ENCODE results near the gene PSENEN.
A peak's percentile ranks its signal among the peaks of the same experiment; 100 is the strongest.

The PSENEN gene

GRCh38 chr19:35750167-35750566 lies 4.7 kb downstream of the PSENEN start:
- Histone ChIP-seq H3K4me1 (ENCODE audit: control insufficient read depth in 5 of 5, insufficient read depth in 5 of 5, low read length in 5 of 5) (peaks cover 16 to 58% (median 40%) of the 10 kb centered on the region in 5 donors), H3K27me3 (ENCODE audit: control insufficient read depth in 5 of 5, insufficient read depth in 4 of 5, low read length in 5 of 5) (peaks cover 0 to 4% (median 0%) of the 10 kb centered on the region in 5 donors), H3K4me3 (ENCODE audit: low read depth in 1 of 5, low read length in 5 of 5) (no peak overlapping the region), H3K9me3 (ENCODE audit: control insufficient read depth in 5 of 5, low read length in 5 of 5) (peaks cover 0 to 2% (median 0%) of the 10 kb centered on the region in 5 donors), H3K36me3 (ENCODE audit: control insufficient read depth in 5 of 5, insufficient read depth in 5 of 5, low read length in 5 of 5) (peaks cover 0 to 30% (median 26%) of the 10 kb centered on the region in 5 donors), H3K9ac (ENCODE audit: low read length in 5 of 5) (peak overlapping the region in 3 of 5 donors; percentile 37 to 59 (median 58)), H3K27ac (ENCODE audit: low read depth, low read length) (peak overlapping the region; percentile 41)

DNA sequence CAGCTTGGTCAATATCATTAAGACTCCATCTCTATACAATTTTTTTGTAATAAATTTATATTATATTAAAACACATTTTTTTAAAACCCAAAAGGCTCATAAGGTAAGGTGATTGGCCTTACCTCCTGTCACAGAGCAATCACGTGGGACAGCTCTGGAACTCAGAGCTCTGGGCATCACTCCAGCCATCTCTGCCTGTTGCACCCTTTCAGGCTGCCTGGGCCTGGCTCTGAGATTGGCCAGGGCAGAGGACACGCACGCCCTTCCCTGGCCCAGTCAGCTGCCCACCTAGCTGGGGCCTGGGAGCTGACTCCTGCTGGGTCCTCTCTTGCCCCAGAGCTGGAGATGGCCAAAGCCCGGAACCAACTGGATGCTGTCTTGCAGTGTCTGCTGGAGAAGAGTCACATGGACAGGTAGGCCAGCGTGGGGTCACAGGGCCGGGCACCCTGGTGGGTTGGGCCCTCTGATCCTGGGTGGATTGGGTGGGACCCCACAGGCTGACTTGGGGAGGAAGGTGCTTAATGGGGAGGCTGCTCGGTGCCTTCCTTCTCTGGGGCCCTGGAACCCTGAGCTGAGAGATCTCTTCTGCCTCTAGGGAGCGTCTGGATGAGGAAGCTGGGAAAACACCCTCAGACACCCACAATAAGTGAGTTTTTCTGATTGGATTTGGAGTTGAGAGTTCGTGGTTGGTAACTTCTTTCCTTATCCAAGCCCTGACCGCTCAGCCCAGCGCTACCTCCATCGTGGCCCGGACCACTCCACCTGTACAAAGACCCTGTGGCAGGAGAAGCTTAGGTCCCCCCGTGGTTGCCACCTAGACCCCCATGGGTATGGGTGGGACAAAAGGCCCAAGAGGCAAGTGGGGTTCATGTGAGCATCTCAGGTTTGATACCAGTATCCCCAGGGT lies 6.6 kb downstream of the PSENEN start:
- H3K27ac ChIP-seq (ENCODE audit: low read depth, low read length) = no peak overlapping the region
- H3K4me1 ChIP-seq (ENCODE audit: control insufficient read depth in 5 of 5, insufficient read depth in 5 of 5, low read length in 5 of 5) = peaks cover 9 to 60% (median 46%) of the 10 kb centered on the region in 5 donors
- H3K36me3 ChIP-seq (ENCODE audit: control insufficient read depth in 5 of 5, insufficient read depth in 5 of 5, low read length in 5 of 5) = peaks cover 0 to 30% (median 26%) of the 10 kb centered on the region in 5 donors
- H3K4me3 ChIP-seq (ENCODE audit: low read depth in 1 of 5, low read length in 5 of 5) = no peak overlapping the region
- no peak overlapping the region for H3K9ac ChIP-seq (ENCODE audit: low read length in 5 of 5)
- peaks cover 0 to 2% (median 0%) of the 10 kb centered on the region in 5 donors for H3K9me3 ChIP-seq (ENCODE audit: control insufficient read depth in 5 of 5, low read length in 5 of 5)
- H3K27me3 ChIP-seq (ENCODE audit: control insufficient read depth in 5 of 5, insufficient read depth in 4 of 5, low read length in 5 of 5) = peaks cover 0 to 4% (median 0%) of the 10 kb centered on the region in 5 donors

DNA sequence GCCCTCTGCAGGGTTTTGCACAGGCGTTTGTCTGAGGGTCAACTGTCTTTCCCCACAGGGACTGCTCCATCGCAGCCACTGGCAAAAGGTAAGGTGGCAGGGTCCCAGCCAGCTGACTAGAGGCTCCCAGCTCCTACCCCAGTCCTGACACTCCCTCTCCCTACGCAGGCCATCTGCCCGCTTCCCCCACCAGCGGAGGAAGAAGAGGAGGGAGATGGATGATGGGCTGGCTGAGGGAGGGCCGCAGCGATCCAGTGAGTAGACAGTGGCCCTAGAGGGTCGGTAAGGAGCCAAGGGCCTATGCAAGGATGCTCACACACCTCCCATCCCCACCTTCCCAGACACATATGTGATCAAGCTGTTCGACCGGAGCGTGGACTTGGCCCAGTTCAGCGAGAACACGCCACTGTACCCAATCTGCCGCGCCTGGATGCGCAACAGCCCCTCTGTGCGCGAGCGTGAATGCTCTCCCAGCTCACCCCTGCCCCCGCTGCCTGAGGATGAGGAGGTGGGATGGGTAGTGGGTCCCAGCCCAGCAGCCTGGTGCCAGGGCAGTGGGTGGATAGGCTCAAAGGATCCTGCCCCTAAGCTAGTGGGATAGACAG lies 7.4 kb downstream of the PSENEN start:
- Histone ChIP-seq H3K4me3 (ENCODE audit: low read depth in 1 of 5, low read length in 5 of 5) (no peak overlapping the region), H3K27ac (ENCODE audit: low read depth, low read length) (no peak overlapping the region), H3K9ac (ENCODE audit: low read length in 5 of 5) (no peak overlapping the region), H3K4me1 (ENCODE audit: control insufficient read depth in 5 of 5, insufficient read depth in 5 of 5, low read length in 5 of 5) (peaks cover 9 to 64% (median 49%) of the 10 kb centered on the region in 5 donors), H3K9me3 (ENCODE audit: control insufficient read depth in 5 of 5, low read length in 5 of 5) (peaks cover 0 to 2% (median 0%) of the 10 kb centered on the region in 5 donors), H3K36me3 (ENCODE audit: control insufficient read depth in 5 of 5, insufficient read depth in 5 of 5, low read length in 5 of 5) (peaks cover 0 to 30% (median 26%) of the 10 kb centered on the region in 5 donors), H3K27me3 (ENCODE audit: control insufficient read depth in 5 of 5, insufficient read depth in 4 of 5, low read length in 5 of 5) (peaks cover 0 to 4% (median 0%) of the 10 kb centered on the region in 5 donors)

- peak overlapping the region; percentile 96 for H3K27ac ChIP-seq (ENCODE audit: low read depth, low read length)
- peaks cover 4 to 62% (median 50%) of the 10 kb centered on the region in 5 donors for H3K4me1 ChIP-seq (ENCODE audit: control insufficient read depth in 5 of 5, insufficient read depth in 5 of 5, low read length in 5 of 5)
These were observed 8.4 kb downstream of the PSENEN start for GRCh38 chr19:35753634-35754369.

DNA sequence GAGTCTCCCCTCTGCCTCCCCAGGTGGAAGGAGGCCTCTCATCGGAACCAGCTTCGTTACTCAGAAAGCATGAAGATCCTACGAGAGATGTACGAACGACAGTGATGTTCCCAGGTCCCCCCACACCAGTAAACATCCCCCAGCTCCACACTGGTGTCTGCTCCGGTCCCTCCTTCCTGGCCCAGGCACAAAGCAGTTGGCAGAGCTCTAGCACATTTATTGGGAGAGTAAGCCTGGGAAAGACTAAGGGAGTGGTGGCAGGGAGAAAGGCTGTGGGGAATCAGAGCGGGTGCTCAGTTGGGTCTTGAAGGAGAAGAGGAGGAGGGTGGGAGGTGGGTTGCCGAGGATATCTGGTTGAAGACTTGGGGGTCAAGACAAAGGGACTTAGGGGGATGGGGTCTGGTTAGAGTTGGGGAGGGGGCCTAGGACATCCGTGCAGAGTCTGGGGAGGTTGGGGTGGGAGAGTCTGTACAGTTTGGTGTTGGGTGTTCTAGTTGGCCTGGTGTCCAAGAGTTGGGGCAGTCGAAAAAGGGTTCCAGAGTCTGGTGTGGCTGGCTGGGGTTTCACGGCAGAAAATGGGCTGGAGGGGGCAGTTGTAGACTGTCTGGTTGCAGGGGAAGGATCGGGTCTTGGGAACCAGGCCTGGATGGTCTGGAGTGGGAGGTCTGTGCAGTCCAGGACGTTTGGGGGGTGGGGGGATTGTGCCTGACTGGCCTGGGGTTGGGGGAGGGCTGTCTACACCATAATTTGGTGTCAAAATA lies 9.1 kb downstream of the PSENEN start:
- H3K9ac ChIP-seq (ENCODE audit: low read length in 5 of 5) = peak overlapping the region in 1 of 5 donors; percentile 35
- no peaks in the 10 kb centered on the region for H3K9me3 ChIP-seq (ENCODE audit: control insufficient read depth in 5 of 5, low read length in 5 of 5)
- H3K4me1 ChIP-seq (ENCODE audit: control insufficient read depth in 5 of 5, insufficient read depth in 5 of 5, low read length in 5 of 5) = peaks cover 0 to 62% (median 49%) of the 10 kb centered on the region in 5 donors
- peak overlapping the region in 2 of 5 donors; percentile 54 to 99 for H3K4me3 ChIP-seq (ENCODE audit: low read depth in 1 of 5, low read length in 5 of 5)
- peaks cover 0 to 30% (median 26%) of the 10 kb centered on the region in 5 donors for H3K36me3 ChIP-seq (ENCODE audit: control insufficient read depth in 5 of 5, insufficient read depth in 5 of 5, low read length in 5 of 5)
- H3K27me3 ChIP-seq (ENCODE audit: control insufficient read depth in 5 of 5, insufficient read depth in 4 of 5, low read length in 5 of 5) = no peaks in the 10 kb centered on the region
- H3K27ac ChIP-seq (ENCODE audit: low read depth, low read length) = peak overlapping the region; percentile 96

More at GRCh38 chr19:35753634-35754369, 8.4 kb downstream of the PSENEN start:
- no peaks in the 10 kb centered on the region for H3K27me3 ChIP-seq (ENCODE audit: control insufficient read depth in 5 of 5, insufficient read depth in 4 of 5, low read length in 5 of 5)
- no peaks in the 10 kb centered on the region for H3K9me3 ChIP-seq (ENCODE audit: control insufficient read depth in 5 of 5, low read length in 5 of 5)
- no peak overlapping the region for H3K4me3 ChIP-seq (ENCODE audit: low read depth in 1 of 5, low read length in 5 of 5)
- H3K36me3 ChIP-seq (ENCODE audit: control insufficient read depth in 5 of 5, insufficient read depth in 5 of 5, low read length in 5 of 5) = peaks cover 0 to 30% (median 26%) of the 10 kb centered on the region in 5 donors
- H3K9ac ChIP-seq (ENCODE audit: low read length in 5 of 5) = peak overlapping the region in 2 of 5 donors; percentile 18 to 21

DNA sequence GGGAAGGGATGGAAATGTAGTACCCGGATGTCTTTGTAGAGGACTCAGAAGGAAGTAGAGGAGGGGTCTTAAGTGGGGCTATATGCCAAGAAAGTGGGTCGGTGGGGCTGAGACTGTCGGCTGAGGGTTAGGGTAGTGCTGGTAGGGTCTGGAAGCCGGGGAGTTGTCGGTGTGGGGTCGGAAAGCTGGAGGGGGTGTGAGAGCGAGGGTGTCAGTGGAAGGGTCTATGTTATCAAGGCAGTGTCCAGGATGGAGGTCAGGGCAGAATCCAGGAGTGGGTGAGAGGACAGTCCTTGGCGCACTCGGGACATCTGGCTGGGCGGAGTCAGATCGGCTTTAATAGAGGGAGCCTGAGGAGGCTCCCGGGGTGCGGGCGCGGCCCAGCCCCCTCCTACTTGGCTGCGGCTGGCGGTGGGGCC lies 9.7 kb downstream of the PSENEN start:
- Histone ChIP-seq H3K36me3 (ENCODE audit: control insufficient read depth in 5 of 5, insufficient read depth in 5 of 5, low read length in 5 of 5) (peaks cover 0 to 30% (median 26%) of the 10 kb centered on the region in 5 donors), H3K4me1 (ENCODE audit: control insufficient read depth in 5 of 5, insufficient read depth in 5 of 5, low read length in 5 of 5) (peaks cover 0 to 60% (median 45%) of the 10 kb centered on the region in 5 donors), H3K4me3 (ENCODE audit: low read depth in 1 of 5, low read length in 5 of 5) (peak overlapping the region in 4 of 5 donors; percentile 54 to 99 (median 84)), H3K9me3 (ENCODE audit: control insufficient read depth in 5 of 5, low read length in 5 of 5) (no peaks in the 10 kb centered on the region), H3K27me3 (ENCODE audit: control insufficient read depth in 5 of 5, insufficient read depth in 4 of 5, low read length in 5 of 5) (no peaks in the 10 kb centered on the region), H3K27ac (ENCODE audit: low read depth, low read length) (peak overlapping the region; percentile 96), H3K9ac (ENCODE audit: low read length in 5 of 5) (peak overlapping the region in 1 of 5 donors; percentile 11)

GRCh38 chr19:35755550-35756376 lies 10.3 kb downstream of the PSENEN start:
- H3K9ac ChIP-seq (ENCODE audit: low read length in 5 of 5) = peak overlapping the region; percentile 35 to 92 (median 71)
- peaks cover 0 to under 1% (median 0%) of the 10 kb centered on the region in 5 donors for H3K9me3 ChIP-seq (ENCODE audit: control insufficient read depth in 5 of 5, low read length in 5 of 5)
- H3K36me3 ChIP-seq (ENCODE audit: control insufficient read depth in 5 of 5, insufficient read depth in 5 of 5, low read length in 5 of 5) = peaks cover 0 to 30% (median 26%) of the 10 kb centered on the region in 5 donors
- peak overlapping the region; percentile 71 to 99 (median 98) for H3K4me3 ChIP-seq (ENCODE audit: low read depth in 1 of 5, low read length in 5 of 5)
- peak overlapping the region; percentile 96 for H3K27ac ChIP-seq (ENCODE audit: low read depth, low read length)
- no peaks in the 10 kb centered on the region for H3K27me3 ChIP-seq (ENCODE audit: control insufficient read depth in 5 of 5, insufficient read depth in 4 of 5, low read length in 5 of 5)
- H3K4me1 ChIP-seq (ENCODE audit: control insufficient read depth in 5 of 5, insufficient read depth in 5 of 5, low read length in 5 of 5) = peaks cover 0 to 59% (median 45%) of the 10 kb centered on the region in 5 donors

GRCh38 chr19:35756377-35757230 lies 11.2 kb downstream of the PSENEN start, which contains the start of gene HSPB6:
Gene HSPB6 (minus strand): TSS chr19:35757029. CDS start chr19:35757008, 21 bp downstream.
- H3K9me3 ChIP-seq (ENCODE audit: control insufficient read depth in 5 of 5, low read length in 5 of 5) = peaks cover 0 to 2% (median 0%) of the 10 kb centered on the region in 5 donors
- H3K4me1 ChIP-seq (ENCODE audit: control insufficient read depth in 5 of 5, insufficient read depth in 5 of 5, low read length in 5 of 5) = peaks cover 0 to 59% (median 45%) of the 10 kb centered on the region in 5 donors
- H3K4me3 ChIP-seq (ENCODE audit: low read depth in 1 of 5, low read length in 5 of 5) = peak within 1 kb of the TSS; percentile 71 to 99 (median 98)
- H3K36me3 ChIP-seq (ENCODE audit: control insufficient read depth in 5 of 5, insufficient read depth in 5 of 5, low read length in 5 of 5) = peaks cover 0 to 36% (median 28%) of the 10 kb centered on the region in 5 donors
- H3K9ac ChIP-seq (ENCODE audit: low read length in 5 of 5) = peak within 1 kb of the TSS; percentile 35 to 92 (median 71)
- no peaks in the 10 kb centered on the region for H3K27me3 ChIP-seq (ENCODE audit: control insufficient read depth in 5 of 5, insufficient read depth in 4 of 5, low read length in 5 of 5)
- H3K27ac ChIP-seq (ENCODE audit: low read depth, low read length) = peak within 1 kb of the TSS; percentile 96
